ENCODE results near the gene TMEM63B. TPM values are rescaled to one million over a fixed set of nuclear protein-coding genes. Genes with fewer than 3 reads are reported as not detected.

TMEM63B gene
- total and polyA plus RNA-seq, 9 of the 15 experiments (the other 6 are each of a cell fraction or from before 2014, with no cell fraction given), result 0.14 to 39.4 (median 14.4) TPM

Other genes starting within 250 kb of the TMEM63B start
Only the 7 nearest of the 10 such genes appear.
- 166 and 199 TPM in 2 replicates for gene MRPL14, start 102 bp upstream of the TMEM63B start, total RNA-seq (2014; rRNA removed)
- gene MRPL14, start 102 bp upstream of the TMEM63B start, total RNA-seq (2014; rRNA removed; fragmentation: Illumina TruSeq; extraction: Trizol), result 97.5 and 126 TPM in 2 replicates
- 130 and 136 TPM in 2 replicates for gene MRPL14, start 102 bp upstream of the TMEM63B start, total RNA-seq (2015; rRNA removed; fragmentation: Illumina TruSeq; extraction: Trizol)
- gene MRPL14, start 102 bp upstream of the TMEM63B start, total RNA-seq (2021), result 143 and 149 TPM in 2 replicates
- gene MRPL14, start 102 bp upstream of the TMEM63B start, polyA plus RNA-seq (2011; rRNA removed), result 145 and 165 TPM in 2 replicates
- 134 and 163 TPM in 2 replicates for gene MRPL14, start 102 bp upstream of the TMEM63B start, polyA plus RNA-seq (2014; fragmentation: Illumina TruSeq; extraction: Trizol)
- gene MRPL14, start 102 bp upstream of the TMEM63B start, polyA plus RNA-seq (2014; fragmentation: Nextera tagmentation; extraction: Ambion mirVana), result 100 to 1,000 TPM; 414 to 424 TPM
- gene MRPL14, start 102 bp upstream of the TMEM63B start, polyA plus RNA-seq (2014; rRNA removed), result 195 and 240 TPM in 2 replicates
- 0.20 and 0.41 TPM in 2 replicates for gene CAPN11, start 31.3 kb downstream of the TMEM63B start, total RNA-seq (2014; rRNA removed)
- gene CAPN11, start 31.3 kb downstream of the TMEM63B start, total RNA-seq (2014; rRNA removed; fragmentation: Illumina TruSeq; extraction: Trizol), result 0.13 and 0.18 TPM in 2 replicates
- gene CAPN11, start 31.3 kb downstream of the TMEM63B start, total RNA-seq (2015; rRNA removed; fragmentation: Illumina TruSeq; extraction: Trizol), result 0.07 and 0.11 TPM in 2 replicates
- 0.07 and 0.18 TPM in 2 replicates for gene CAPN11, start 31.3 kb downstream of the TMEM63B start, total RNA-seq (2021)
- gene CAPN11, start 31.3 kb downstream of the TMEM63B start, polyA plus RNA-seq (2011; rRNA removed), result 0.30 and 0.46 TPM in 2 replicates
- gene CAPN11, start 31.3 kb downstream of the TMEM63B start, polyA plus RNA-seq (2014; fragmentation: Illumina TruSeq; extraction: Trizol), result 0.15 and 0.19 TPM in 2 replicates
- gene CAPN11, start 31.3 kb downstream of the TMEM63B start, polyA plus RNA-seq (2014; fragmentation: Nextera tagmentation; extraction: Ambion mirVana), result under 1 TPM in 1 of 2 experiments, not detected in 1; 0.03 TPM
- gene CAPN11, start 31.3 kb downstream of the TMEM63B start, polyA plus RNA-seq (2014; rRNA removed), result 0.04 and 0.61 TPM in 2 replicates
- gene MYMX, start 89.4 kb downstream of the TMEM63B start, total RNA-seq (2014; rRNA removed), result not detected in 2 replicates
- not detected in 2 replicates for gene MYMX, start 89.4 kb downstream of the TMEM63B start, total RNA-seq (2014; rRNA removed; fragmentation: Illumina TruSeq; extraction: Trizol)
- not detected in 2 replicates for gene MYMX, start 89.4 kb downstream of the TMEM63B start, total RNA-seq (2015; rRNA removed; fragmentation: Illumina TruSeq; extraction: Trizol)
- not detected in 2 replicates for gene MYMX, start 89.4 kb downstream of the TMEM63B start, total RNA-seq (2021)
- 0.12 TPM in 1 of 2 replicates, not detected in the other for gene MYMX, start 89.4 kb downstream of the TMEM63B start, polyA plus RNA-seq (2011; rRNA removed)
- not detected in 2 replicates for gene MYMX, start 89.4 kb downstream of the TMEM63B start, polyA plus RNA-seq (2014; fragmentation: Illumina TruSeq; extraction: Trizol)
- not detected for gene MYMX, start 89.4 kb downstream of the TMEM63B start, polyA plus RNA-seq (2014; fragmentation: Nextera tagmentation; extraction: Ambion mirVana)
- gene MYMX, start 89.4 kb downstream of the TMEM63B start, polyA plus RNA-seq (2014; rRNA removed), result 0.12 TPM in 1 of 2 replicates, not detected in the other
- 57.7 and 89.5 TPM in 2 replicates for gene SLC29A1, start 96.0 kb downstream of the TMEM63B start, total RNA-seq (2014; rRNA removed)
- gene SLC29A1, start 96.0 kb downstream of the TMEM63B start, total RNA-seq (2014; rRNA removed; fragmentation: Illumina TruSeq; extraction: Trizol), result 32.8 and 35.3 TPM in 2 replicates
- gene SLC29A1, start 96.0 kb downstream of the TMEM63B start, total RNA-seq (2015; rRNA removed; fragmentation: Illumina TruSeq; extraction: Trizol), result 43.2 and 44.3 TPM in 2 replicates
- 103 and 107 TPM in 2 replicates for gene SLC29A1, start 96.0 kb downstream of the TMEM63B start, total RNA-seq (2021)
- gene SLC29A1, start 96.0 kb downstream of the TMEM63B start, polyA plus RNA-seq (2011; rRNA removed), result 148 and 204 TPM in 2 replicates
- 136 and 170 TPM in 2 replicates for gene SLC29A1, start 96.0 kb downstream of the TMEM63B start, polyA plus RNA-seq (2014; fragmentation: Illumina TruSeq; extraction: Trizol)
- 10 to 100 TPM; 18.9 to 42.0 TPM for gene SLC29A1, start 96.0 kb downstream of the TMEM63B start, polyA plus RNA-seq (2014; fragmentation: Nextera tagmentation; extraction: Ambion mirVana)
- gene SLC29A1, start 96.0 kb downstream of the TMEM63B start, polyA plus RNA-seq (2014; rRNA removed), result 140 and 147 TPM in 2 replicates
- 2,052 and 2,390 TPM in 2 replicates for gene HSP90AB1, start 119.5 kb downstream of the TMEM63B start, total RNA-seq (2014; rRNA removed)
- gene HSP90AB1, start 119.5 kb downstream of the TMEM63B start, total RNA-seq (2014; rRNA removed; fragmentation: Illumina TruSeq; extraction: Trizol), result 2,633 and 2,824 TPM in 2 replicates
- 2,220 and 2,262 TPM in 2 replicates for gene HSP90AB1, start 119.5 kb downstream of the TMEM63B start, total RNA-seq (2015; rRNA removed; fragmentation: Illumina TruSeq; extraction: Trizol)
- 2,162 and 2,174 TPM in 2 replicates for gene HSP90AB1, start 119.5 kb downstream of the TMEM63B start, total RNA-seq (2021)
- 2,356 and 2,496 TPM in 2 replicates for gene HSP90AB1, start 119.5 kb downstream of the TMEM63B start, polyA plus RNA-seq (2011; rRNA removed)
- 3,149 and 3,358 TPM in 2 replicates for gene HSP90AB1, start 119.5 kb downstream of the TMEM63B start, polyA plus RNA-seq (2014; fragmentation: Illumina TruSeq; extraction: Trizol)
- 1,000 to 10,000 TPM; 1,975 to 2,865 TPM for gene HSP90AB1, start 119.5 kb downstream of the TMEM63B start, polyA plus RNA-seq (2014; fragmentation: Nextera tagmentation; extraction: Ambion mirVana)
- 1,691 and 1,780 TPM in 2 replicates for gene HSP90AB1, start 119.5 kb downstream of the TMEM63B start, polyA plus RNA-seq (2014; rRNA removed)
- gene SLC35B2, start 130.0 kb downstream of the TMEM63B start, total RNA-seq (2014; rRNA removed), result 43.6 and 59.3 TPM in 2 replicates
- gene SLC35B2, start 130.0 kb downstream of the TMEM63B start, total RNA-seq (2014; rRNA removed; fragmentation: Illumina TruSeq; extraction: Trizol), result 31.1 and 38.8 TPM in 2 replicates
- 46.0 and 47.1 TPM in 2 replicates for gene SLC35B2, start 130.0 kb downstream of the TMEM63B start, total RNA-seq (2015; rRNA removed; fragmentation: Illumina TruSeq; extraction: Trizol)
- 53.1 and 54.3 TPM in 2 replicates for gene SLC35B2, start 130.0 kb downstream of the TMEM63B start, total RNA-seq (2021)
- 50.8 and 53.9 TPM in 2 replicates for gene SLC35B2, start 130.0 kb downstream of the TMEM63B start, polyA plus RNA-seq (2011; rRNA removed)
- 57.6 and 58.9 TPM in 2 replicates for gene SLC35B2, start 130.0 kb downstream of the TMEM63B start, polyA plus RNA-seq (2014; fragmentation: Illumina TruSeq; extraction: Trizol)
- 10 to 100 TPM; 14.5 to 19.2 TPM for gene SLC35B2, start 130.0 kb downstream of the TMEM63B start, polyA plus RNA-seq (2014; fragmentation: Nextera tagmentation; extraction: Ambion mirVana)
- gene SLC35B2, start 130.0 kb downstream of the TMEM63B start, polyA plus RNA-seq (2014; rRNA removed), result 59.1 and 61.8 TPM in 2 replicates
- 15.7 TPM in 2 replicates for gene NFKBIE, start 138.0 kb downstream of the TMEM63B start, total RNA-seq (2014; rRNA removed)
- gene NFKBIE, start 138.0 kb downstream of the TMEM63B start, total RNA-seq (2014; rRNA removed; fragmentation: Illumina TruSeq; extraction: Trizol), result 11.6 and 11.7 TPM in 2 replicates
- 14.2 and 14.6 TPM in 2 replicates for gene NFKBIE, start 138.0 kb downstream of the TMEM63B start, total RNA-seq (2015; rRNA removed; fragmentation: Illumina TruSeq; extraction: Trizol)
- gene NFKBIE, start 138.0 kb downstream of the TMEM63B start, total RNA-seq (2021), result 14.0 and 16.4 TPM in 2 replicates
- 11.9 and 12.3 TPM in 2 replicates for gene NFKBIE, start 138.0 kb downstream of the TMEM63B start, polyA plus RNA-seq (2011; rRNA removed)
- 10.0 and 12.3 TPM in 2 replicates for gene NFKBIE, start 138.0 kb downstream of the TMEM63B start, polyA plus RNA-seq (2014; fragmentation: Illumina TruSeq; extraction: Trizol)
- 1 to 10 TPM; 2.1 to 2.9 TPM for gene NFKBIE, start 138.0 kb downstream of the TMEM63B start, polyA plus RNA-seq (2014; fragmentation: Nextera tagmentation; extraction: Ambion mirVana)
- 10.2 and 11.6 TPM in 2 replicates for gene NFKBIE, start 138.0 kb downstream of the TMEM63B start, polyA plus RNA-seq (2014; rRNA removed)